HG02885 (cell line): ENCODE data around the gene B3GAT2.
A peak's percentile ranks its signal among the peaks of the same experiment; 100 is the strongest.

ENCODE experiments used
- ATAC-seq: cut with Tn5 transposase; IDR thresholded peaks from one replicate; pipeline ENCODE4 v1.9.1; 2021; ENCODE audit warnings: mild to moderate bottlenecking; ENCODE audit not compliant: unreplicated experiment, poor library complexity

Gene B3GAT2

GRCh38 chr6:70903665-70904452 lies 53.0 kb downstream of the B3GAT2 start:
- ATAC-seq: no peak

- no peak for ATAC-seq
Observed at GRCh38 chr6:70901324-70901723, 55.5 kb downstream of the B3GAT2 start.

DNA sequence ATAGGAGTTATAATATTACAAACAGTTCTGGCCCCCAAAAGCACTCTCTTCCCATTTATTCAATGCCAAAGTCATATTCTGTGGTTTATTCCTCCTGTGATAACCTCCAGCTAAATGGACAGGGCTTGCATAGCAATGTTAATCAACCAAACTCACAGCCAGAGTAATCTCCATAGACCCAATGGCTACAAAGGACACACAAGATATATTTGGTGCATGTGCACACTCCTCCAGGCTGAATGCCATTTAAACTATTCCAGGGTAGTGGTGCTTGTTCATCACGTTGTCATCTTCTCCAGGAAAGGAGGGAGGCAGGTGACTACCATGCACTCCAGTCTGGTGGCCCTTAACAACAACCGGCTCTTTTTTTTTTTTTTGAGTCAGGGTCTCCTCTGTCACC lies 56.8 kb downstream of the B3GAT2 start:
- no peak for ATAC-seq

GRCh38 chr6:70894001-70894400 lies 62.9 kb downstream of the B3GAT2 start:
- no peak for ATAC-seq

GRCh38 chr6:70889270-70889669 lies 67.6 kb downstream of the B3GAT2 start:
- ATAC-seq: no peak

- no peak for ATAC-seq
Observed at GRCh38 chr6:70886661-70887060, 70.2 kb downstream of the B3GAT2 start.

GRCh38 chr6:70886071-70886470 lies 70.8 kb downstream of the B3GAT2 start:
- no peak for ATAC-seq

DNA sequence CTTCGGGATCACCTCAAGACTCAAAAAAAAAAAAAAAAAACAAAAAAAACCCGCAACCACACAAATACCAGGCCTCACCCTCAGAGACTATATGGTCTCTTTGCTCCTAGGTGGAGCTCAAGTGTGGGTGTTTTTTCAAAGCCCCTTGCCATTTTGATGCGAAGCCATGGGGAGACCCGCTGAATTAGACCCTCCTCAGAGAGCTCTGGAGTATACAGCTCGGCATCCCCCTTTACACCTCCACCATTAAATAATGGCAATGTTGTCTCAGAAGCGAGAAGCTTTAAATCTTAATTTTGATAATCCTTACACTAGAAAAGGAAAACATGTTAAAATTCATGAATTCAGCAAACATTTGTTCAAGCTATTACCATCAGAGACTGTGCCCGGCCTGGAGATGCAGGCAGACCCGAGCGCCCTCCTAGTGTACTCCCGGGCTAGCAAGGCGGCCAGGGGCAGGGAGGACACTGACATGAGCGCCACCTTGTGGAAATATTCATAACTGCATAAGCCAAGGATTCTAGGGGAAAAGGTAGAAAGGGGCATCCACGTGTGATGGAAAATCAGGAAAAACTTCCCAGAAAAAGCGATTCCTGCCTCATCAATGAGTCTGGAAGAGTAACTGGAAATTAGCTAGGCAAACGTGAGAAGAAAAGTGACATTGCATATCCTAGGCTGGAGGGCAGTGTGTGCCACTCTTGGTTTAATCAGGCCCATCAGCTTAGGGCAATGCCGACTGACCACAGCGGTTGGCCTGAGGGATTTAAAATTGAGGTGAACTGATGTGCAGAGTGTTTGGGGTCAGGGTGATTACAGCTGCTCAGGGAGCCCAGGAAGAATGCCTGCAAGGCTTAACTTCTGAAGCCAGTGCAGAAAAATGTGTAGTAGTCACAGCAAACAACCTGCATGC lies 72.5 kb downstream of the B3GAT2 start:
- peak; percentile 88 for ATAC-seq

GRCh38 chr6:70879496-70879895 lies 77.4 kb downstream of the B3GAT2 start:
- ATAC-seq: no peak

DNA sequence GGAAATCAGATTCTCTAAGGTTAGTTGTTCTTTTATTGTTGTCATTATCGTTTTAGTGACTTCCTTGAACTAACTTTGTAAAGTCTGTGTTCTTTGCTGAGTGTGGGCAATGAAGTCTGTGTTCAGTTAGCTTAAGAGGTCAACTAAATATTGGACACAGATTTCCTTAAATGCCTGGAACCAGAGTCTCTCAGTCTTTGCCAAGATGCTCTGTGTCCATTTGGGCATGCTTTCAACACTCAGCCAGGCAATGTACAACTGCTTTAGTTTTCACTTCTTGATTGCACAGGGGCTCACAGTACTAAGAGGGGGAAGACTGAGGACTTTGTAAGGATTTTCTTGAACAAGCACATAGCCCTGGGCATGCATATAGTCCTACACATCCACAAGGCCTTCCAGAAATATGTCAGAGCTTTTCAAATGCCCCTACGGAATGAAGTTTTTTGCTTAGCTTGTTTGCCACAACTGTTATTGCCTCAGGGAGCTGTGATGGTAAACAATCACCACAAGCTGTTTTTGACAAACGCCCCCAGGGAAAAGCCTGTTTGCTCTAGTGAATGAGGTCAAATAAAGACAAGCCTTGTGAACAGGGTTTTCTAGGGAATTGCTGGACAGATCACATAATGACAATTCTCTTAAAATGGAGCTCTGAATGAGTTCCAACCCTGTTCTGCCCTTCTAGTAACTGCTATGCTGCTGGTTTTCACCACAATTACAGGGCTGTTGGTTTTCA lies 82.5 kb downstream of the B3GAT2 start:
- no peak for ATAC-seq

- no peak for ATAC-seq
Observed at GRCh38 chr6:70872469-70872868, 84.4 kb downstream of the B3GAT2 start.

DNA sequence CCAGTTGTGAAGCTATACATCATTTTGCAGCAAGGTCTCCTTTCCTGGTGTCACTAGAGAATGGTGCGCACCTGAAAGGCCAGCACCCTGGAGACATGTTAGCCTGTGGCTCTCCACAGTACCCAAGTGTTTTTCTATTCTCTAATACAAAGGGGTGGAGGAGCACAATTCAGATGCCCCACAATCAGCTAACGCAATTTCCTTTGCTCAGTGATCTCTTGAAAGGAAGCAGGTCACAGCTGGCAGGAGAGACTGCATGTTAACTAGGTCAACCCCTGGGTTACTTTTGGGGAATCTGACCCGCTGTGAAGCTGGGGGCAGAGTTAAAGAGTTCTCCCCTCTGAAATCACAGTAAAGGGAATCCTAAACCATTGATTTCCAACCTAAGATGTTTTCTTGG lies 92.5 kb downstream of the B3GAT2 start:
- ATAC-seq: no peak

DNA sequence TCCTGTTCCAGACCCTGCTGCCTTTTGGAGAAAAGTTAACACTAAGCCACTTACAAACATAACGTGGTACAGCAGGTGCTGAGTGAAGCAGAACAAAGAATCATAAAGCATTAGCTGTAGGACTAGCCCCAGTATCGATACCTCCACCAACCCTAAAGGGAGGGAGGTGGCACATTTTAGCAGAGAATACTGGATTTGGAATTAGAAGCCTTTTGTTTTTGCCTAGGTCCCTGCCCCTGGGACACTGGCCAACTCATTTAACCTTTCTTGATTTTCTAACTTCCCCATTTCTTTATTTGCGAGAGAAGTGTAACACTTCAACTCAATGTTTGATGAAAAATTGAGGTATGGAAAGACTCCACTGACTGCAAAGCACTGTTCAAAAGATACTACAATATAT lies 93.5 kb downstream of the B3GAT2 start:
- no peak for ATAC-seq

DNA sequence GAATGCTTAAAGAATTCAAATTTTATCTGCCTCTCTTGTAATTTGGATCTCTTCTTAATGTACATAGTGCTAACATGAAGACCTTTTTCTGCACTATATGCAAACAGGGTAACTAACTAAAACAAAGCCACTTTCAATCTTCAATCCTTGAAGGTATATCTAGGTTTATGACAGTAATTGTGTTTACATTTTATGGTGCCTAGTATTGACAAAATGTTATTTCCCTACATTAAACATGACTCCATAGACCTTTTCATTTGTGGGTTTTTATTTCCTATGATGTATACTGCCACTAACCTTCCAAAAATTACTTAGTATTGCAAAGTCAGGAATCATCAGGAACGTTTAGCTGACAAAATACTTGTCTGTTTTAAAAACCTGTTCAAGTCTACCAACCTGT lies 95.9 kb downstream of the B3GAT2 start:
- ATAC-seq: no peak

GRCh38 chr6:70860045-70860444 lies 96.8 kb downstream of the B3GAT2 start:
- ATAC-seq: no peak

GRCh38 chr6:70857387-70858077 lies 99.3 kb downstream of the B3GAT2 start:
- ATAC-seq: peak; percentile 100

- no peak for ATAC-seq
Observed at GRCh38 chr6:70852667-70853246, 104.1 kb downstream of the B3GAT2 start.

- no peak for ATAC-seq
Observed at GRCh38 chr6:70849348-70850069, 107.4 kb downstream of the B3GAT2 start.
